T-cell (primary cell): ENCODE data around the gene ACSL1. TPM values are rescaled to one million over a fixed set of nuclear protein-coding genes. Genes with fewer than 3 reads are reported as not detected.
"Not testable (repeated sequence)": the region's sequence is repeated elsewhere in the genome, so short reads cannot be mapped to it uniquely, and the experiment has no call there.

Experiments used
- ATAC-seq, 4 experiments: fragments of 200-7000 bp in 3 of 4; fragments of 150-1000 bp in 1 of 4; cut with Tn5 transposase; replicated peaks in 1 of 4; 1 replicate in 3 of 4; 2 replicates in 1 of 4; pipeline ENCODE4 v1.10.0; 2021; ENCODE audit warnings: moderate library complexity in 3 of 4, mild to moderate bottlenecking in 2 of 4, moderate number of reproducible peaks in 1 of 4
- CTCF ChIA-PET, 2 donors: fragments of 300-600 bp; sonication (Branson Sonifier 250); formaldehyde crosslinking; loops; one replicate each; lab custom pipeline; 2022; ENCODE audit warnings: antibody characterized with exemption in 2 of 2; lab: Charles Lee
- POLR2A ChIA-PET, 2 donors: fragments of 300-600 bp; sonication (Branson Sonifier 250); formaldehyde crosslinking; loops; one replicate each; lab custom pipeline; 2022; ENCODE audit warnings: antibody characterized with exemption in 2 of 2; lab: Charles Lee
- DNase-seq, 35 experiments: peaks; one replicate each; pipeline versions ENCODE4 v3.0.0 to v3.0.0-alpha.2; 2013 to 2023
- H3K27ac ChIP-seq: one replicate; pipeline ENCODE4 v1.5.1; 2013; ENCODE audit warnings: low read length
- H3K27me3 ChIP-seq, 2 experiments: replicated peaks in 1 of 2; 1 replicate in 1 of 2; 2 replicates in 1 of 2; pipeline versions ENCODE4 v1.6.1 to v1.7.0; 2013; ENCODE audit warnings: low read length in 1 of 2, mixed read lengths in 1 of 2; ENCODE audit not compliant: control insufficient read depth in 2 of 2, insufficient read depth in 2 of 2; ENCODE audit errors: extremely low read depth in 1 of 2
- H3K36me3 ChIP-seq, 2 donors: 1 replicate in 1 of 2; 2 replicates in 1 of 2; pipeline versions ENCODE4 v1.6.1 to v1.7.0; 2013; ENCODE audit warnings: low read length in 1 of 2; ENCODE audit not compliant: control insufficient read depth in 2 of 2, insufficient read depth in 1 of 2; ENCODE audit errors: extremely low read depth in 1 of 2
- H3K4me1 ChIP-seq, 2 experiments: 1 replicate in 1 of 2; 2 replicates in 1 of 2; pipeline versions ENCODE4 v1.6.1 to v1.7.0; 2013; ENCODE audit warnings: low read length in 2 of 2, mixed read lengths in 1 of 2; ENCODE audit not compliant: insufficient read depth in 2 of 2, control insufficient read depth in 1 of 2; ENCODE audit errors: extremely low read depth in 1 of 2
- H3K4me3 ChIP-seq, 2 donors: 1 replicate in 1 of 2; 2 replicates in 1 of 2; pipeline versions ENCODE4 v1.5.1 to v1.7.0; 2013; ENCODE audit warnings: mild to moderate bottlenecking in 2 of 2, low read length in 1 of 2, moderate library complexity in 1 of 2; ENCODE audit not compliant: control insufficient read depth in 1 of 2; ENCODE audit errors: extremely low read depth in 1 of 2
- H3K9me3 ChIP-seq: 2 replicates; pipeline ENCODE4 v1.7.0; 2013
- H3K27ac Mint-ChIP-seq, 2 donors: one replicate each; pipeline ENCODE4 v1.8.0; 2020 to 2021; ENCODE audit warnings: mild to moderate bottlenecking in 2 of 2, mixed read lengths in 2 of 2
- H3K27me3 Mint-ChIP-seq, 2 donors: one replicate each; pipeline ENCODE4 v1.8.0; 2021 to 2022; ENCODE audit warnings: mixed read lengths in 2 of 2
- H3K36me3 Mint-ChIP-seq: one replicate; pipeline ENCODE4 v1.8.0; 2021; ENCODE audit warnings: mixed read lengths
- H3K4me1 Mint-ChIP-seq, 3 donors: one replicate each; pipeline ENCODE4 v1.8.0; 2020 to 2022; ENCODE audit warnings: mixed read lengths in 3 of 3, mild to moderate bottlenecking in 1 of 3
- H3K4me3 Mint-ChIP-seq, 3 donors: one replicate each; pipeline ENCODE4 v1.8.0; 2020 to 2022; ENCODE audit warnings: mild to moderate bottlenecking in 3 of 3, mixed read lengths in 3 of 3, moderate library complexity in 3 of 3
- H3K9me3 Mint-ChIP-seq, 3 donors: one replicate each; pipeline ENCODE4 v1.8.0; 2020 to 2022; ENCODE audit warnings: mixed read lengths in 3 of 3
- WGBS: methylation state at CpG from one replicate; pipeline ENCODE4 v1.1.5; 2013; ENCODE audit warnings: missing lambda C conversion rate; ENCODE audit not compliant: insufficient coverage; 5-methylcytosine and 5-hydroxymethylcytosine counted together
- total RNA-seq, 35 experiments: library from RNA in 6 of 35; stranded (reverse) in 6 of 35; fragments of 120-200 nt in 1 of 35; gene quantifications; one replicate each; pipeline versions ENCODE4 v1.2.1 to v1.2.4 and lab custom pipeline; 2013 to 2026

ACSL1 gene
- total RNA-seq, 5 donors from 2014 or later (not counting 1 experiment from before 2014, with no cell fraction given) = 8.6 to 13.7 (median 11.3) TPM

DNA sequence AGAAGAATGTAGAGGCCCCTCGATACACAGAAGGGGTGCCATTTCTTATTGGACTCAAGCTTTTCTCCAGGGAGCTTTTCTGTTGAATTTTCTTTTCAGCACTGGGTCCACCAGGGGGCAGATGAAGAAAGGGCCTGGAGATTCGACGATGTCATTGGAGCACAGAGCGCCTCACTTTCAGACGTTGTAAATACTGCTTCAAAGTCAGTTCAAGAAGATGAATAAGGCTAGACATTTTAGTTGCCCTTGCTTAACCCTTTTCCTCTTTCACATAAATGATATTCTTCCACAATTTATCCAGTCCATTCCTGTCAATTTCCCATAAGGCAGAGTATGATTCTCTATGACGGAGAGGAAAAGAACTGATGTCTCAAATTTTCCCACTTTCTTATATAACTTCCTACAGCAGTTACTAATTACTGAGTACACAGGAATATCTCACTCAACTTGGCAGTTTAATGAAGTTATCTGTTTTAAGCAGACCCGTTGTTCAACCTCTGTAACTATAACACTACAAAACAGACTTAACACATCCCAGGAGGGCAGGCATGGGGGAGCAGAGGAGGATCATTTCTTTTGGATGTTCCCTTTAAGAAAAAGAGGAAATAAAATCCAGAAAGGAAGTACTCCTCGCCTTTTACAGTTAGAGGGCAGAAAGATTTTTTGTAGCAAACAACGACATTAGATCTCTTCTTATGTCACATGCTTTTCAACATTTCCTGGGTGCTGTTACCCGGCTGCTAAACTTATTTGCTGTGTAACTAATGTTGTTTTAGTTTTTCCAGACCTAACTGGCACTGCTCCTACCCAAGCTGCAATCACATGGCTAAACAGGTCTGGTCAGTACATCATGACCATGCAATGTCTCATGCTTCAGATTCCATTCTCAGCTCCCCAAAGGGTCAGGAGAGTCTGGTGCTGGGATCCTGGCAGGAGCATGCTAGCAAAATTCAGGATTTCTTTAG is 79.7 kb downstream of the ACSL1 start:
- WGBS = no CpG with 5 or more reads among the region's 10 CpGs
- Mint-ChIP-seq H3K27ac (peak overlapping the region; percentile 50 to 80), H3K4me1 (peaks cover 11 to 17% (median 15%) of the 10 kb centered on the region in 3 donors), H3K4me3 (peak overlapping the region in 2 of 3 donors; percentile 36 to 72), H3K27me3 (peaks cover 0 to 3% of the 10 kb centered on the region in 2 donors), H3K36me3 (no peaks in the 10 kb centered on the region), H3K9me3 (no peaks in the 10 kb centered on the region)
- no peaks in the 10 kb centered on the region for H3K9me3 ChIP-seq
- no peaks in the 10 kb centered on the region for H3K36me3 ChIP-seq
- ATAC-seq = peak; percentile 81 to 94 (median 88)
- H3K4me1 ChIP-seq = peaks cover 14 to 15% of the 10 kb centered on the region in 2 experiments
- peak; percentile 42 to 82 (median 65) for DNase-seq
- CTCF ChIA-PET = interaction anchor here (0.6 to 1.6 kb wide), 17 partner anchors 9 to 482 kb away, joined by 3 to 12 read pairs (median 4); partner anchors contain the start of gene CENPU (in 2 of the 2)
- peak overlapping the region; percentile 11 for H3K27ac ChIP-seq
- no peak overlapping the region for H3K4me3 ChIP-seq
- POLR2A ChIA-PET = interaction anchor here in 1 of 2 donors (0.7 kb wide), 1 partner anchor 12 kb away, joined by 3 read pairs; no protein-coding TSS in a partner anchor
- H3K27me3 ChIP-seq = no peaks in the 10 kb centered on the region

DNA sequence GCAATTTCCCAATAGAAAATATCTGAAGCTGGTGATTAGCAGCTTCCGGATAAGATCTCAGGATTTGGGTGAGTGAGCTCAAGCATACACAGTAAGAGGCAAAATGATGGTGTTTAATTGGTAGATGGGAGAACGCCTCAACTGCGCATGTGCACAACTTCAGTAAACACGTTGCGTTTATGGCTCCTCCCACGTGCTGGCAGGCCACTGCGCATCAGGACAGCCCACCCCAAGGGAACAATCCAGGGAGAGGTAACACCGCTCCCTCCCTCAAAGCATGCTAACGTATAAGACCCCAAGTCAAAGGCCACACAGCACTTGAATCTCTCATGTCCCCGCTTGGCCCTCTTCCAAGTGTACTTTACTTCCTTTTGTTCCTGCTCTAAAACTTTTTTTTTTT is 81.5 kb downstream of the ACSL1 start:
- Histone ChIP-seq H3K27ac (no peak overlapping the region), H3K27me3 (no peaks in the 10 kb centered on the region), H3K9me3 (no peaks in the 10 kb centered on the region), H3K36me3 (no peaks in the 10 kb centered on the region), H3K4me1 (peaks cover 15 to 17% of the 10 kb centered on the region in 2 experiments), H3K4me3 (no peak overlapping the region)
- H3K9me3 Mint-ChIP-seq = no peaks in the 10 kb centered on the region
- DNase-seq (no peak), ATAC-seq (no peak)
- 82% methylated on average over 5 of the region's 10 CpGs for WGBS
- no peaks in the 10 kb centered on the region for H3K27me3 Mint-ChIP-seq
- no peak overlapping the region for H3K4me3 Mint-ChIP-seq
- POLR2A ChIA-PET = no interaction called here
- CTCF ChIA-PET = no interaction called here
- H3K27ac Mint-ChIP-seq = no peak overlapping the region
- no peaks in the 10 kb centered on the region for H3K36me3 Mint-ChIP-seq
- H3K4me1 Mint-ChIP-seq = peaks cover 21 to 26% (median 26%) of the 10 kb centered on the region in 3 donors

DNA sequence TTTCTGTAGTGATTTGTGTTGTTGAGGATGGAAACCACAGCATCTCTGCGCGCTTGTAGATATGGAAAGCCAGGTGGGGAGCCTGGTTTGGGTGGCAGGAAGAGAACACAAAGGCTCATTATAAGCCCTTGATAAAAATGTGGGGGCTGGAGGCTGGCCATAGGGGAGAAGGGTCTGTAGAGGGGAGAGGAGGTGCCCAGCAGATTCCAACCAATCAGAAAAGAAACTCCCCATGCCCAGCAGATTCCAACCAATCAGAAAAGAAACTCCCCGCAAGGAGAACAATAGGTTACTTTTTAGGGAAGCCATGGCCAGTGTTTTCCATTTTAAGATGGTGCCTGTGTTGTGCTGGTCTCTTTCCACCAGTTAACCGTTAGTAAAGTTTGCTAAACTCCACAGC is 82.1 kb downstream of the ACSL1 start:
- Mint-ChIP-seq H3K4me3 (no peak overlapping the region), H3K27me3 (no peaks in the 10 kb centered on the region), H3K9me3 (no peaks in the 10 kb centered on the region), H3K4me1 (peaks cover 23 to 28% (median 26%) of the 10 kb centered on the region in 3 donors), H3K36me3 (no peaks in the 10 kb centered on the region), H3K27ac (no peak overlapping the region)
- POLR2A ChIA-PET = no interaction called here
- CTCF ChIA-PET = no interaction called here
- WGBS = 70% methylated on average over 1 of the region's 4 CpGs
- Histone ChIP-seq H3K36me3 (no peaks in the 10 kb centered on the region), H3K27me3 (no peaks in the 10 kb centered on the region), H3K4me3 (no peak overlapping the region), H3K27ac (no peak overlapping the region), H3K4me1 (peaks cover 15 to 17% of the 10 kb centered on the region in 2 experiments), H3K9me3 (no peaks in the 10 kb centered on the region)
- no peak for ATAC-seq
- DNase-seq = no peak

- H3K9me3 ChIP-seq, H3K27ac ChIP-seq, H3K27me3 Mint-ChIP-seq, H3K27me3 ChIP-seq, DNase-seq, H3K36me3 ChIP-seq, H3K9me3 Mint-ChIP-seq, H3K36me3 Mint-ChIP-seq, H3K4me3 ChIP-seq, H3K27ac Mint-ChIP-seq, H3K4me3 Mint-ChIP-seq, ATAC-seq, POLR2A ChIA-PET: not testable (repeated sequence)
- WGBS = no CpG with 5 or more reads among the region's 1 CpG
- H3K4me1 Mint-ChIP-seq = peaks cover 20 to 23% (median 21%) of the 10 kb centered on the region in 3 donors
- CTCF ChIA-PET = interaction anchor here in 1 of 2 donors (0.6 kb wide), 1 partner anchor 653 kb away, joined by 3 read pairs; no protein-coding TSS in a partner anchor
- H3K4me1 ChIP-seq = peaks cover 10 to 13% of the 10 kb centered on the region in 2 experiments
These were observed 84.1 kb downstream of the ACSL1 start for GRCh38 chr4:184741651-184742050.

GRCh38 chr4:184740980-184741391 is 84.8 kb downstream of the ACSL1 start:
- DNase-seq (no peak), ATAC-seq (no peak)
- Histone ChIP-seq H3K36me3 (no peaks in the 10 kb centered on the region), H3K27ac (no peak overlapping the region), H3K27me3 (no peaks in the 10 kb centered on the region), H3K4me3 (no peak overlapping the region), H3K4me1 (peaks cover 4 to 7% of the 10 kb centered on the region in 2 experiments), H3K9me3 (no peaks in the 10 kb centered on the region)
- no peaks in the 10 kb centered on the region for H3K27me3 Mint-ChIP-seq
- POLR2A ChIA-PET = interaction anchor here in 1 of 2 donors (0.6 kb wide), 1 partner anchor 26 kb away, joined by 8 read pairs; no protein-coding TSS in a partner anchor
- no peak overlapping the region for H3K4me3 Mint-ChIP-seq
- CTCF ChIA-PET = no interaction called here
- H3K4me1 Mint-ChIP-seq = peaks cover 14 to 16% (median 15%) of the 10 kb centered on the region in 3 donors
- no peaks in the 10 kb centered on the region for H3K36me3 Mint-ChIP-seq
- H3K9me3 Mint-ChIP-seq = no peaks in the 10 kb centered on the region
- 95% methylated on average over 17 of the region's 20 CpGs for WGBS
- no peak overlapping the region for H3K27ac Mint-ChIP-seq

- H3K9me3 ChIP-seq, H3K4me3 ChIP-seq, ATAC-seq, H3K27me3 Mint-ChIP-seq, POLR2A ChIA-PET, H3K4me1 ChIP-seq, H3K4me3 Mint-ChIP-seq, H3K27ac ChIP-seq, CTCF ChIA-PET, H3K36me3 ChIP-seq, DNase-seq, H3K27me3 ChIP-seq, H3K36me3 Mint-ChIP-seq, H3K9me3 Mint-ChIP-seq: not testable (repeated sequence)
- H3K27ac Mint-ChIP-seq = peak overlapping the region; percentile 56 to 68
- H3K4me1 Mint-ChIP-seq = peaks cover 12 to 15% (median 13%) of the 10 kb centered on the region in 3 donors
- no CpG with 5 or more reads among the region's 1 CpG for WGBS
These were observed 86.2 kb downstream of the ACSL1 start for GRCh38 chr4:184739575-184739974.
